ENCODE data around the gene A2M. TPM values are rescaled to one million over a fixed set of nuclear protein-coding genes. Genes with fewer than 3 reads are reported as not detected.

The A2M gene
- polyA plus RNA-seq, 1 donor, result 74.4 TPM

Other genes starting within 250 kb of the A2M start
- 34.2 TPM for gene PHC1, start 201.4 kb downstream of the A2M start, polyA plus RNA-seq
- gene M6PR, start 166.3 kb downstream of the A2M start, polyA plus RNA-seq, result 147 TPM
- 2.4 TPM for gene KLRG1, start 126.4 kb downstream of the A2M start, polyA plus RNA-seq
- gene PZP, start 92.5 kb upstream of the A2M start, polyA plus RNA-seq, result 0.24 TPM